Right lobe of liver (tissue), 4 donors: Measurements from ENCODE around the gene CREB3L4.

ENCODE experiments used
- POLR2A ChIP-seq: fragments of 450-650 bp; IDR thresholded peaks from one replicate; pipeline ENCODE4 v1.6.1; 2017; ENCODE audit warnings: antibody characterized with exemption, mild to moderate bottlenecking
- TF ChIP-seq, protein P1 (sequence below), 4 donors: fragments of 200-600 bp in 3 of 4; fragments of 450-650 bp in 1 of 4; IDR thresholded peaks; one replicate each; pipeline versions ENCODE4 v1.5.1 to v1.8.0; 2016 to 2022; ENCODE audit warnings: antibody characterized with exemption in 4 of 4, mild to moderate bottlenecking in 2 of 4
- donor health status: DM: no; HTN: no; CAD: no.
- donor health status: DM: no; HTN: no; CAD: no.
- donor health status: DM: no; HTN: yes; CAD: no.

DNA sequence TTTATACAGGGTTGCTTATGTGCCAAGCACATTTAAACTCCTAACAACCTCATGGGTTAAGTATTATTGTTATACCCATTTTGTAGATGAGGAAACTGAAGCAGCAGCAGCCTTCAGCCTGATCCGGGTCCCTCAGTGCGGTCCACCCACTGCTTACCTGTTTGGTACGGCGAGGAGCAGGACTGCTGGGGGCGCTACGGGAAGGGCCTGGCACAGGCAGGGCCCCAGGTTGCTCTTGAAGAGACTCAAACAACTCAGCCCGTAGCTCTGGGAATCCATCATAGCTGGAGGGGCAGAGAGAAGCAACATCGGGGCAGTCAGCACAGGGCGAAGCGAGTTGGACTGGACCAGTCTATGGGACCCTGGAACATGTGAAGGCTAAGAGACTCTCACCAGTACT lies 30.4 kb upstream of the CREB3L4 start:
- TF ChIP-seq, protein P1, sequence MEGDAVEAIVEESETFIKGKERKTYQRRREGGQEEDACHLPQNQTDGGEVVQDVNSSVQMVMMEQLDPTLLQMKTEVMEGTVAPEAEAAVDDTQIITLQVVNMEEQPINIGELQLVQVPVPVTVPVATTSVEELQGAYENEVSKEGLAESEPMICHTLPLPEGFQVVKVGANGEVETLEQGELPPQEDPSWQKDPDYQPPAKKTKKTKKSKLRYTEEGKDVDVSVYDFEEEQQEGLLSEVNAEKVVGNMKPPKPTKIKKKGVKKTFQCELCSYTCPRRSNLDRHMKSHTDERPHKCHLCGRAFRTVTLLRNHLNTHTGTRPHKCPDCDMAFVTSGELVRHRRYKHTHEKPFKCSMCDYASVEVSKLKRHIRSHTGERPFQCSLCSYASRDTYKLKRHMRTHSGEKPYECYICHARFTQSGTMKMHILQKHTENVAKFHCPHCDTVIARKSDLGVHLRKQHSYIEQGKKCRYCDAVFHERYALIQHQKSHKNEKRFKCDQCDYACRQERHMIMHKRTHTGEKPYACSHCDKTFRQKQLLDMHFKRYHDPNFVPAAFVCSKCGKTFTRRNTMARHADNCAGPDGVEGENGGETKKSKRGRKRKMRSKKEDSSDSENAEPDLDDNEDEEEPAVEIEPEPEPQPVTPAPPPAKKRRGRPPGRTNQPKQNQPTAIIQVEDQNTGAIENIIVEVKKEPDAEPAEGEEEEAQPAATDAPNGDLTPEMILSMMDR (IDR thresholded peaks at IDR 0.05) = no peak
- no peak for TF ChIP-seq POLR2A
